A673 (cell line): Measurements from ENCODE around the gene PKNOX2.

Experiments used
- CTCF ChIP-seq: fragments of 300-800, 200-600 bp; sonication (generic); conservative IDR thresholded peaks from 2 replicates; pipeline ENCODE4 v1.5.1; 2017; ENCODE audit warnings: low read depth, mild to moderate bottlenecking, antibody characterized with exemption, low read length, moderate library complexity, mixed read lengths
- EZH2 ChIP-seq: fragments of 200-600 bp; sonication (generic); IDR thresholded peaks from 2 replicates; pipeline ENCODE4 v1.6.1; 2017; ENCODE audit warnings: borderline replicate concordance, low read depth, mild to moderate bottlenecking, mixed read lengths, antibody characterized with exemption, low read length; ENCODE audit not compliant: poor library complexity, severe bottlenecking

DNA sequence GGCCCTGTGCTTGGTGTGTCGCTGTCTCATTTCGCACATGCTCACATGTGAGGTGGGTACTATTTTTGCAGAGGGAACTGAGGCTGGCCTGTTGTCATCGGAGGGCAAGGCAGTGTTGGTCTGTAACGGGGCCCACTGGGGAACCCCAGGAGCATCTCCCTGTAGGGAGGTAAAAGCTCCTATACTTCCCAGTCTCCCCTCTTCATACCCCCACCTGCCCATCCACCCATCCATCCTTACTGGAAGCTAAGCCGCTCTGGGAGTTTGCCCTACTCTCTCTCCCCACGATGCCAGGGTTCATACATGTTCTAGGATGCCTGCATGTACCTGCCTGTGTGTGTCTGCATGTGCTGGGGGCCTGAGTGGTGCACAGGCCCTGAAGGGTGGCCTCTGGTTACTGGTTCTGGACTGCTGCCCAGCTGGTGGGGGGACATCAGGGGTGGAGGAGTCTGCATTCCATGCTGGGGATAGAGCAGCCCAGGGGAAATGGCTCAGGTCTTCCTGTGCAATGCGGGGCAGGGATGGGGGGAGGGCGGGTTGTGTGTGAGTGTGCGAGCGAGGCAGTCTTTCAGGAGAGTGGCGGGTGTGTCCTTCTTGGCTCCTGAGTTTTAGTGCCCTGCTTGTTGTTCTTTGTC, 77.7 kb downstream of the PKNOX2 start:
- TF ChIP-seq CTCF (no peak), EZH2 (no peak)
